ENCODE measurements around the gene SGSH. TPM values are rescaled to one million over a fixed set of nuclear protein-coding genes. Genes with fewer than 3 reads are reported as not detected.

The SGSH gene
- total RNA-seq, 1 donor from 2014 or later = 53.7 TPM

DNA sequence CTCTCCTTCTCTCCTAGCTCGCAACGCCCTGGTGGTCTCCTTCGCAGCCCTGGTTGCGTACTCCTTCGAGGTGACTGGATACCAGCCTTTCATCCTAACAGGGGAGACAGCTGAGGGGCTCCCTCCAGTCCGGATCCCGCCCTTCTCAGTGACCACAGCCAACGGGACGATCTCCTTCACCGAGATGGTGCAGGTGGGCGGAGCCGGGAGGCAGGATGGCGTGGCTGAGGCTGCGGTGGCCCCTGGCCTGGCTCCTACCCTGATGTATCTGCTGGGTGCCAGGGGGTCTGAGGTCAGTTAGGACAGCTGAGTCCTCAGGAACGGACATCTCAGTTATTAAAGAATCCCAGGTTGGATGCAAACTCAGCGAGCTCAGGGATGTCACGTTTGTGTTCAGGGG lies 16.8 kb upstream of the SGSH start:
- H3K4me3 Mint-ChIP-seq = no peak overlapping the region
- no peak overlapping the region for H3K27ac Mint-ChIP-seq
- H3K9me3 Mint-ChIP-seq = peaks cover 17% of the 10 kb centered on the region
- TF ChIP-seq, protein P1, sequence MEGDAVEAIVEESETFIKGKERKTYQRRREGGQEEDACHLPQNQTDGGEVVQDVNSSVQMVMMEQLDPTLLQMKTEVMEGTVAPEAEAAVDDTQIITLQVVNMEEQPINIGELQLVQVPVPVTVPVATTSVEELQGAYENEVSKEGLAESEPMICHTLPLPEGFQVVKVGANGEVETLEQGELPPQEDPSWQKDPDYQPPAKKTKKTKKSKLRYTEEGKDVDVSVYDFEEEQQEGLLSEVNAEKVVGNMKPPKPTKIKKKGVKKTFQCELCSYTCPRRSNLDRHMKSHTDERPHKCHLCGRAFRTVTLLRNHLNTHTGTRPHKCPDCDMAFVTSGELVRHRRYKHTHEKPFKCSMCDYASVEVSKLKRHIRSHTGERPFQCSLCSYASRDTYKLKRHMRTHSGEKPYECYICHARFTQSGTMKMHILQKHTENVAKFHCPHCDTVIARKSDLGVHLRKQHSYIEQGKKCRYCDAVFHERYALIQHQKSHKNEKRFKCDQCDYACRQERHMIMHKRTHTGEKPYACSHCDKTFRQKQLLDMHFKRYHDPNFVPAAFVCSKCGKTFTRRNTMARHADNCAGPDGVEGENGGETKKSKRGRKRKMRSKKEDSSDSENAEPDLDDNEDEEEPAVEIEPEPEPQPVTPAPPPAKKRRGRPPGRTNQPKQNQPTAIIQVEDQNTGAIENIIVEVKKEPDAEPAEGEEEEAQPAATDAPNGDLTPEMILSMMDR (IDR thresholded peaks at IDR 0.05; ENCODE audit: unreplicated experiment) = no peak
- no peak for DNase-seq (ENCODE audit: low spot score in 2 of 2, unreplicated experiment in 2 of 2)
- no peaks in the 10 kb centered on the region for H3K4me1 Mint-ChIP-seq
- H3K27me3 Mint-ChIP-seq (ENCODE audit: low read depth) = no peaks in the 10 kb centered on the region
- H3K36me3 Mint-ChIP-seq = peaks cover 65% of the 10 kb centered on the region

DNA sequence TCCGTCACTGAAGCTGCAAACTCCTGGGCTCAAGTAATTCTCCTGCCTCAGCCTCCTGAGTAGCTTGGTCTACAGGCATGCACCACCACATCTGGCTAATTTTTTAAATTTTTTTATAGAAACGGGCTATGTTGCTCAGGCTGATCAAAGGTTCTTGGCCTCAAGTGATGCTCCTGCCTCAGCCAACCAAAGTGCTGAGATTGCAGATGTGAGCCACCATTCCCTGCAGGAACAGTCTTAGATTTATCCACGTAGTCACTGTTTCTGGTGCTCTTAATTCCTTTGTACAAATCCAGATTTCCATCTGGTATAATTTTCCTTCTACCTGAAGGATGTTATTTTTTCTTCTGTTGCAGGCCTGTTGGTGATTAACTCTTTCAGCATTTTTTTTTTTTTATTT lies 13.1 kb upstream of the SGSH start:
- DNase-seq (ENCODE audit: low spot score in 2 of 2, unreplicated experiment in 2 of 2) = no peak
- peaks cover 68% of the 10 kb centered on the region for H3K36me3 Mint-ChIP-seq
- no peaks in the 10 kb centered on the region for H3K27me3 Mint-ChIP-seq (ENCODE audit: low read depth)
- H3K4me3 Mint-ChIP-seq = no peak overlapping the region
- no peaks in the 10 kb centered on the region for H3K4me1 Mint-ChIP-seq
- H3K9me3 Mint-ChIP-seq = peaks cover 23% of the 10 kb centered on the region
- TF ChIP-seq, protein P1 (IDR thresholded peaks at IDR 0.05; ENCODE audit: unreplicated experiment) = no peak
- H3K27ac Mint-ChIP-seq = no peak overlapping the region

DNA sequence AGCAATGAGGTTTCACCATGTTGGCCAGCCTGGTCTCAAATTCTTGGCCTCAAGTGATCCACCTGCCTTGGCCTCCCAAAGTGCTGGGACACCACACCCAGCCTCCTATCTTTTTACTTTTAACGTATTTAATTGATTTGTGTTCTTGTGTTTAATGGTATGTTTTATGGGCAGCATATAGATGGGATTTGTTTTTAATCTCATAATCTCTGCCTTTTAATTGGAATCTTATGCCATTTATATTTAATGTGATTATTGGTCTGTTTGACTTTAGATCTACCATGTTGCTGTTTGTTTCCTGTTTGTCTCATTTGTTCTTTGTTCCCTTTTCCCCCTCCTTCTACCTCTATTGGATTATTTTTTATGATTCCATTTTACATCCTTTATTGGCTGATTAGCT lies 12.3 kb upstream of the SGSH start:
- Mint-ChIP-seq H3K36me3 (peaks cover 63% of the 10 kb centered on the region), H3K27ac (no peak overlapping the region), H3K4me1 (no peaks in the 10 kb centered on the region), H3K27me3 (ENCODE audit: low read depth) (no peaks in the 10 kb centered on the region), H3K9me3 (peaks cover 23% of the 10 kb centered on the region), H3K4me3 (no peak overlapping the region)
- TF ChIP-seq, protein P1 (IDR thresholded peaks at IDR 0.05; ENCODE audit: unreplicated experiment) = no peak
- DNase-seq (ENCODE audit: low spot score in 2 of 2, unreplicated experiment in 2 of 2) = no peak

DNA sequence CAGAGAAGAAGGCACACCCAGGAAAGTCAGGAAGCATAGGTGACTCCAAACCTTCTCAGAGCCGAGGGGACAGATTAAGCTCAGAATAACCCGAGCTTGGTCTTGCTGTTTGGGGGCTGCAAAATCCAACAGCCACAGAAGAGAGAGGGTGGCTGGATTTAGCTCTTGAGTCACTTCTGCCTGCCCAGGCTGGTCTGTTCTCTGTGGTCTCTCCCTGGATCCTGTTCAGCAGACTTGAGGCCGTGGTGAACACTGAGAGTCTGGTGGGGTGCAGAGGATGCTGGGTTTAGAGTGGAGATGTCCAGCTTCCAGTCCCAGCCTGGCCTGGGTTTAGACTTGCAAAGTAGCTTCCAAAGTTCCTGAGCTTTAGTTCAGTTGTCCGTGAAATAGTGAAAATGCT lies 8.9 kb upstream of the SGSH start:
- H3K9me3 Mint-ChIP-seq = peaks cover 18% of the 10 kb centered on the region
- DNase-seq (ENCODE audit: low spot score in 2 of 2, unreplicated experiment in 2 of 2) = no peak
- no peaks in the 10 kb centered on the region for H3K27me3 Mint-ChIP-seq (ENCODE audit: low read depth)
- H3K4me3 Mint-ChIP-seq = no peak overlapping the region
- peaks cover 43% of the 10 kb centered on the region for H3K36me3 Mint-ChIP-seq
- no peak overlapping the region for H3K27ac Mint-ChIP-seq
- H3K4me1 Mint-ChIP-seq = peaks cover 8% of the 10 kb centered on the region
- TF ChIP-seq, protein P1 (IDR thresholded peaks at IDR 0.05; ENCODE audit: unreplicated experiment) = no peak

DNA sequence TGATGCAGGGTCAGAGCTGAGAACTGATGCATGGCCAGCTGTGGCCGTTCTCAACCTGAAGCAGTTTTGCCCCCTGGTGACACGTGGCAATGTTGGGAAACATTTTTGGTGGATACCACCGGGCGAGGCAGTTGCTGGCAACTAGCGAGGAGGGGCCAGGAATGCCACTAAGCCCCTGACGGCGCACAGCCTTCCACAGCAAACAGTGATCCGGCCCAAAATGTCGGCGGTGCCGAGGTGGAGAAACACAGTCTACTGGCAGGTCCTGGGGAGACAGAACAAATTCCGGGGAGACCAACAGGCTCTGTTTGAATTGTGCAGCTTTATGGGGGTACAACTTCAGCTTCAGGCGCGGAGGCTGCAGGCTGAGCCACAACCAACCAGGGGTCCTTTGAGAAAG lies 8.3 kb upstream of the SGSH start:
- H3K27me3 Mint-ChIP-seq (ENCODE audit: low read depth) = no peaks in the 10 kb centered on the region
- H3K9me3 Mint-ChIP-seq = peaks cover 15% of the 10 kb centered on the region
- peaks cover 38% of the 10 kb centered on the region for H3K36me3 Mint-ChIP-seq
- H3K4me1 Mint-ChIP-seq = peaks cover 8% of the 10 kb centered on the region
- DNase-seq (ENCODE audit: low spot score in 2 of 2, unreplicated experiment in 2 of 2) = no peak
- TF ChIP-seq, protein P1 (IDR thresholded peaks at IDR 0.05; ENCODE audit: unreplicated experiment) = no peak
- no peak overlapping the region for H3K27ac Mint-ChIP-seq
- no peak overlapping the region for H3K4me3 Mint-ChIP-seq

DNA sequence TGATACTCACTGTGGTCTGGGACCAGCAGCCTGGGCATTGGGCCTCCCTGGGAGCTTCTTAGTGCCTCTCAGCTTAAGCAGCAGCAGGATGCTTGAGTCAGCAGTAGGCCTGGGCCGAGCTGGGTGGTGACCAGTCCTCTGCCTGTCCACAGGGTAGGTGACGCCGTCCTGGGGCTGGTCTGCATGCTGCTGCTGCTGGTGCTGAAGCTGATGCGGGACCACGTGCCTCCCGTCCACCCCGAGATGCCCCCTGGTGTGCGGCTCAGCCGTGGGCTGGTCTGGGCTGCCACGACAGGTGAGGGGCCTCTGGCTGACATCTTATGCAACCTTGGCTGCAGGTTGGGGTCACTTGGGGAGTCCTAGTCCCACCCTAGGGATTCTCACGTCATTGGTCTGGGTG lies 7.5 kb upstream of the SGSH start:
- TF ChIP-seq, protein P1 (IDR thresholded peaks at IDR 0.05; ENCODE audit: unreplicated experiment) = no peak
- Mint-ChIP-seq H3K9me3 (peaks cover 11% of the 10 kb centered on the region), H3K27me3 (ENCODE audit: low read depth) (no peaks in the 10 kb centered on the region), H3K4me3 (no peak overlapping the region), H3K36me3 (peaks cover 39% of the 10 kb centered on the region), H3K4me1 (peaks cover 8% of the 10 kb centered on the region), H3K27ac (no peak overlapping the region)
- DNase-seq (ENCODE audit: low spot score in 2 of 2, unreplicated experiment in 2 of 2) = no peak
